Measurements from ENCODE around the gene LRP6.
"Not testable (repeated sequence)": the region's sequence is repeated elsewhere in the genome, so short reads cannot be mapped to it uniquely, and the experiment has no call there.

The LRP6 gene

DNA sequence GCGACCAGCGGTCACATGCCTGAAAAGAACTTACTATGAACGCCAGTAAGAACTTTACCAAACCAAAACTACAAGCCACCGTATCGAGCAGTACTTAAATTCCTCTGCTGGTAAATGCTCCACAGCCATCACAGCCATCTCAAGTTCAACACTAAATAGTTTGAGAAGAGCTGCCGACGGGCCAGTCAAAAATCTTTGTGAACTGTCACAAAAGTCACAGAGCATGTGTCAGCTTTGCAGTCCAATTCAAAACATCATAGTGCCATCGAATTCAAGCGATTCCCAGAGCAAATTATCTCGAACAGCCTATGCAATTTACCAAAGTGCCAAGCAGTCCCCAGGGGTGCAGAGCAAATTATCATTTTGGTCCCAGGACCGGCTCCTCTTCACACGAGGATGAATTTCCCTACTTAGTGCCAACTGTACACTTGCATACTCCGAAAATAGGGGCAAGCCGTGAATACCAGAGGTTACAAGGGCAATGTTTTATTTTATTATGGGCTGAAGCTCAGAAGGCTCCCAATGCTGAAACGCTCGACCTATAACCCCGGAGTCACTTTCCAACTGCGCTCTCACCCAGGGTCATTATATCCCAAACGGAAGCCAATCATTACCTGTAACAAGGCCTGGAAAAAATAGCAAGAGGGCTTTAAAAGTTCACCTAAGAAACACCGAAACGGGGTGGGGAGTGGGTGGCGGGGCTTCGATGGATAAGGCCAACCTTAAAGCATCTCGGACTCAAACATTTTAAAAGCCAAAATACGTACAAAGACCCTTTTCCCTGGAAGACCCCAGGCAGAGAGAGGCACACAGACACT lies 1.1 kb downstream of the LRP6 start:
- DNase-seq (ENCODE audit: low read depth) = no peak

DNA sequence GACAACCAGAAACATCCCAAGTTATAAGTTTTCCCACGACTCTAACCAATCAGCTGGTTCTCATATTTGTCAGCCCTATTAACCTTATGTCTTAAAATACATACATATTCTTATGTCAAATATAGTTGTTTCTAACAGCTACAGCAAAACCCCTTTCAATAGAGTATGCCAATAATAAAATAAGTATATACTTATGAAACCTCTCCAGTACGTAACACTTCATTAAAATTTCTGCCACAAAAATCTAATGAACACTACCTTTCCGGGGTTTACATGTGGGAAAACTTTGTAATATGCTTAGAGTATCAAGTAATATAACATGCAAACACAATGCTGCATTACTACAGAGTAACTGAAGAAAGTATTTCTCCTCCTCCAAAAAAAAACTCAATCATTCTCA lies 1.8 kb downstream of the LRP6 start:
- DNase-seq (ENCODE audit: low read depth) = no peak

DNA sequence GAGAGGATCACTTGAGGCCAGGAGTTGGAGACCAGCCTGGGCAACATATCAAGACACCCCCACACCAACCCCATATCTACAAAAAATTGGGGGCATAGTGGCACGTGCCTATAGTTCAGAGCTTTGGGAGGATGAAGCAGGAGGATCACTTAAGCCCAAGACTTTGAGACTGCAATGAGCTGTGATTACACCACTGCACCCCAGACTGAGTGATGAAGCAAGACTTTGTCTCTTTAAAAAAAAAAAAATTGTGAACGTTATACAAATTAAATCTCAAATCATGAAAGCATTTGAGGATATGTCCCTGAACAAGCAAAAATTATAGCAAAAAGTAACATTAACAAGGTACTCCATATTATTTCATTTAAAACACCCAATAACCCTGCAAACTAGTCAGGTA lies 2.9 kb downstream of the LRP6 start:
- DNase-seq (ENCODE audit: low read depth) = no peak

DNA sequence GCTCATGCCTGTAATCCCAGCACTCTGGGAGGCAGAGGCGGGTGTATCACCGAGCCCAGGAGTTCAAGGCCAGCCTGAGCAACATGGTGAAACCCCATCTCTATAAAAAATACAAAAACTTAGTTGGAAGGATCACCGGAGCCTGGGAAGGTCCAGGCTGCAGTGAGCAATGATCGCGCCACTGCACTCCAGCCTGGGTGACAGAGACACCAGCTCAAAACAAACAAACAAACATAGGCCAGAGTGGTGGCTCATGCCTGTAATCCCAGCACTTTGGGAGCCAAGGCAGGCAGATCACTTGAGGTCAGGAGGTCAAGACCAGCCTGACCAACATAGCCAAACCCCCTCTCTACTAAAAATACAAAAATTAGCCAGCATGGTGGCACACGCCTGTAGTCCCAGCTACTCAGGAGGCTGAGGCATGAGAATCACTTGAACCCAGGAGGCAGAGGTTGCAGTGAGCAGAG lies 10.5 kb downstream of the LRP6 start:
- not testable (repeated sequence) for DNase-seq (ENCODE audit: low read depth)

DNA sequence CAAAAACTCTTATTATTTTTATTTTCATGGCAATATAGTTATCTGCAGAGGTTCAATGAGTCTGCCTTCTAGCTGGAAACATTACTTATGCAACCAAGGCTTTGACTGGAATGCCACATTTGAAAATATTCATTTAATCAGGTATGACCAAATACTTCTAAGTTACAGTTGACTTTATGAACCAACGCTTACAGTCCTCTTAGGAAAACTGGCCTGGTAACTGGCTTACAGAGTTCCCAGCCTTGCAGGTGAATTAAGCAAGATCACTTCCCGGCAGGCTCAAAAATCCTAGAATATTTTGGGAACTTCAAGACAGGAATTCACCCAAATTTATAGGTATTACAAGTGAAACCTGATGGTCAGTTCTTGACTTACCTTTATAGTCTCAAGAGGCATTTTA lies 12.3 kb downstream of the LRP6 start:
- no peak for DNase-seq (ENCODE audit: low read depth)

DNA sequence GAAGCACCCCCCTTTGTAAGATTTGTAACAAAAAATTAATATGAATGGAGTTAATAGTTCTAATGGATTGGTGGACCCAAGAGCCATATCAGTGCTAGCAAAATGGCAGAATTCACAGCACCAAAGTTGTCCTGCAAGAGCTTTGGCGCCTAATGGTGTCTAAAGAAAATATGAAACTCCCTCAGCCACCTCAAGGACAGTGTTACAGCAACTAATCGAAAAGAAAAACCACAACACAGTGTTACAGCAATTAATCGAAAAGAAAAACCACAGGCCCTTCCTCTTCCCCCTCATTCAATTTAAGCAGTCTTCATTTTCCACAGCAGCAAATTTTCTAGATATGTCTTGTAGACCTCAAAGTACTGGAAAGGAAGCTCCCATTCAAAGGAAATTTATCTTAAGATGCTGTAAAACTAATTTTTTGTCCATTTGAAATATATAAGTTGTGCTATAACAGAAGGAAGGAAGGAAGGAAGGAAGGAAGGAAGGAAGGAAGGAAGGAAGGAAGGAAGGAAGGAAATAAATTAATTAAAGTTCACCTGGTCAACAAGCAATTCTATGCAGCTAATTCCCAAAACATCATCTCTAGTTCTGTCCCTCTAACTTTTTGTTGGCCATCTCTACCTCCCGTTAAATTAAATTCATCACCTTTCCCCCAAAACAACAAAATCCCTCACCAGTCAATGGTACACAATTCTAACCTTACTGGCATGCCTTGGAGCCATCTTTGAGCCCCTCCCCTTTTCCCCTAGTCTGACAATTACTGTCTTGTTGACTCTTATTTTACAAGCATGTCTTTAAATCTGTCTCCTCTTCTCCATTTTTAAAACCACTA lies 17.4 kb downstream of the LRP6 start:
- no peak for DNase-seq (ENCODE audit: low read depth)

DNA sequence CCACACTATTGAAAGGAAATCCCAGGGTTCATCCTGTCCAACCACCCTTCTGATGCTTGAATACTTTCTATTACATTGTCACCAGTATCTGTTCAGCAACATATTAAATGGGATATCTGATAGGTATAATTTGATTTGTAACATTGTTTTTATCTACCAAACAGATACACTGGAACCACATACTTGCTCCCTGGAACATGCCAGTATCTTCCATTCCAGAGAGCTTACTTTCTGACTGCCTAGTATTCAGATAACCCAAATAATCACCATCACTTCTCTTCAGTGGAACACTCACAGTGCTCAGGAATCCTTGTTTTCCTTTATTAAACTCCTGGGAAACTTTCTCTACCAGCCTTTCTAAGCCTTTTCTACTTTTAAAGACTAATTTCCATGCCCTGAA lies 19.3 kb downstream of the LRP6 start:
- no peak for DNase-seq (ENCODE audit: low read depth)

DNA sequence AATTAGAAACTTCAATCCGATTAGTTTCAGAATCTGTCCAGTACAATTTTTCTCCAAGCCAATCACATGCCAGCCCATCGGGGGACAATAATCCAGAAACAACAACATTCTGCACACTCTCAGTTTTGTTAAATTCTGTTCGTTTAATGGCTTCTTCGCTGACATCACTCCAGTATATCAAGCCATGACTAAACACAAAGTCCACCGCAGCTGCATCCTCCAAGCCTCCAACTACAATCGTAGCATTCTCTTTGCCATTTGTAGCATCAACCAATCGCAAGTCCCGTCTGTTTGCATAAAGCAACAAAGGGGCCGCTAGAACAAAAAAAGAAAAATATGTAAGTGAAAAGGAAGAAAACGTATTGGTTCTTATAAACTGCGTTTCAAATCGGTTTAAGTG lies 22.5 kb downstream of the LRP6 start:
- no peak for DNase-seq (ENCODE audit: low read depth)

DNA sequence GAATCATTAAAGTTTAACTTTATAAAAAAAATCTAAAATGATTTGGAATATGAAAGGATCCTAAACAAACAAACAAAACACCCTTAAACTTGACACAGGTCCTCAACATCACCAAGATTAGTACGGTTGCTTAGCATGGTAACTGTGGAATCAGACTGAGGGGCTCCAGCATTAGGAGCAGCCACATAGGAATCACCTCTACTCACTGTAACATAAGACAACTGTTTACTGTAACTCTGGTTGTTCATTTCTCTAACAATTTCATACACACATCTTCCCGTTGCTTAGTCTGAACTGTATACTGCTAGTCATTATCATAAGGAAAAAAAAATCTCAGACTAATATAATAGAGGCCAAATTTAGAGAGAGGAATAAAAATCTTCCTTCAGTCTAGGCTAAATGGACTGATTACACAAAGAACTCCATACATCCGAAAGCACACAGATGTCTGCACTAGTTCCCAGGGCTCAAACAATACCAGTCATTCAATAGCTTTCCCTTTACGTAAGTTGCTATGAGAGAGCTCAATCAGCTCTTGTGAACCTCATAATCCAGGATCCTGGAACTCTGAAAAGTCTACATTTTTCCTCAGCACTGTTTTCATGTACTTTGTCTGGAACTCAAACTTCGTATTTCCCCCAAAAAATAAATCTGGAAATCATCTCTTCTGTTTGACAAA lies 26.0 kb downstream of the LRP6 start:
- DNase-seq (ENCODE audit: low read depth) = no peak

DNA sequence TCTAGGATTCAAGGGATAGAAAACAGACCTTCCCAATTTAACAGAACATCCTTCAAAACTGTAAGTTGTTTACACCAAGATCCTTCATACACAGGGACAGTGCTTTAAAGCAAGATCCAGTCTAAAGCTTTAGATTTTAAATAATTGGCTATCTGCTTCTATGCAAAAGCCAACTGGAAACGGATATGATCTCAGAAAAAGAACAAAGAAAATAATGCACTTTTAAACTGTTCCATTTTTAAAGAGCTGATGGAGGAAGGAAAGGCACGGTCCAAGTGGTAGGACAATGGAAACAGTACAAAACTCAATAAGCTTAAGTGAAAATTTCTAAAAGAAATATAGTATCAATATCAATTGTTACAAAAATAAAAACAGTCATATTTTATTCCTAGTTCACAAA lies 27.7 kb downstream of the LRP6 start:
- no peak for DNase-seq (ENCODE audit: low read depth)

DNA sequence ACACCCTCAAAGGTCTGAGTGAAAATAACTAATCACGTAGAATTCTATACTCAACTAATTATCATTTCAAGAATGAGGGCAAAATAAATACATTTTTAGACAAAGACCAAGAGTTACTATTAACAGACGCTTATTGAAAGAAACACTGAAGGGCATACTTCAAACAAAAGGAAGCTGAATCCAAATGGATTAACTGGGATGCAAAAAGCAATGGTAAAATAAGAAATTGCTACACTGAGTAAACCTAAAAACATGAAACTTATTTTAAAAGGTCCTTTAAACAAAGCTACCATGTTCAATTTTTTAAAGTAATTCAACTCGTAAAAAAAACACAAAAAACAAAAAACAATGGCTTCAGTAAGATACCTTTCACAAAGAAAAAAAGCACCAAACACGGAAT lies 28.2 kb downstream of the LRP6 start:
- DNase-seq (ENCODE audit: low read depth) = no peak

DNA sequence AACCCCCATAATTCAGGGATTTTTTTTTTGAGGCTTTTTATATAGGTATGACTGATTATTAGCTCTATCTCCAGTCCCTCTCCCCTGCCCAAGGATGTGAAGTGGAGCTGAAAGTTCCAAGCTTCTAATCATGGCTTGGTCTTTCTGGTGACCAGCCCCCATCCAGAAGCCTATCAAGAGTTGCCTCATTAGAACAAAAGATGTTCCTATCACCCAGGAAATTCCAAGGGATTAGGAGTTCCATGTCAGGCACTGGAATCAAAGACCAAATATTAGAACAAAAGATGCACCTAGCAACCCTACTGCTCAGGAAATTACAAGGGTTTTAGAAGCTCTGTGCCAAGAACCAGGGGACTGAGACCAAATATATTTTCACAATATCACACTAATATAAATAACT lies 29.9 kb downstream of the LRP6 start:
- no peak for DNase-seq (ENCODE audit: low read depth)

DNA sequence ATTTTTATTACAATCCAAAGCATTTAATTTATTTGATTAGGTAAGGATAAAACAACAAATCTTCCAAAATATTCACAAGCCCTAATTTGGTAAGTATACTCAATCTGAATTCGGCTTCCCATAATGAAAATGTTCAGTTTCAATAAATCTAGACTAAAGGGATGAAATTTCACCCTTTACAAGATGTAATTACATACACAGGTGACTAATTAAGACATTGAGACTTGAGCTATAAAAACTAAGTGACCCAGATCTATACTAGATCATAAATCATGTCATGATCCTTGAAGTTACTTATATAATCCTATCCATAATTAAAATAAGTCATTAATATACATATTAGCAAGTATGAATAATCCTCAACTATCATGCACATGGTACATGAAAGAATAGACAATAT lies 36.6 kb downstream of the LRP6 start:
- no peak for DNase-seq (ENCODE audit: low read depth)

DNA sequence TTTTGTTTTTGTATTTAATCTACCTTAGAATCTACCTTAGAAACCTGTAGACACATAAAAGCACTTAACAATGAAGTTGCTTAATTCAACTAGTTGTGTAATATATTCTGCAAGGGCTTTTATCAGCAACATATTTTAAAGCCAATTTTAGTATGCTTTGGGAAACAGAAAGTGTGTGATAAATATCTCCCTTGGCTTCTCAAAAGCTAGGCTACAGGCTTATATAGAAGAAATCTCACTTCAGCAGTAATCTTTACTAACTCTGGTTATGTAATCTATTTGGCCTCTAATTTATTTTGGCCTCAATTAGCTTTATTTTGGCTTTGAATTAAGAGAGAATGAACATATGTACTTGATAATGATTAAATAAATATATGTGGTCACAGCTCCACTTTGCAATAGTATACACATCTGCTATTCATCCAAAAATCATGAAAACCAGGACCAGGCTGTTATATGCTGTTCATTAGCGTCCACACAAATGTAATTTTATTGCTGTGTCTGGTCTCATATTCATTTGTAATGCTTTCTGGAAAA lies 37.2 kb downstream of the LRP6 start:
- DNase-seq (ENCODE audit: low read depth) = no peak

DNA sequence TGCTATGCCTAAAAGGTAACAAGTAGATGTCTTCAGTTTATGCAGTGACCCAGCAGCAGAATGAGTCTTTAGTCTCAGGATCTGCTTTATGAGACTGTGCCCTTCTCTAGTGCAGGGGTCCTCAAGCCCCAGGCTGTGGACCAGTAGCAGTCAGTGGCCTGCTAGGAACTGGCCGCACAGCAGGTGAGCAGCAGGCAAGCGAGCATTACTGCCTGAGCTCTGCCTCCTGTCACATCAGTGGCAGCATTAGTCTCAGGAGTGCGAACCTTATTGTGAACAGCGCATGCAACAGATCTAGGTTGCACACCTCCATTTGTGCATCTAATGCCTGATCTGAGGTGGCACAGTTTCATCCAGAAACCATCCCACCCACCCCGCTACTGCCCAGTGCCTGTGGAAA lies 38.4 kb downstream of the LRP6 start:
- no peak for DNase-seq (ENCODE audit: low read depth)

DNA sequence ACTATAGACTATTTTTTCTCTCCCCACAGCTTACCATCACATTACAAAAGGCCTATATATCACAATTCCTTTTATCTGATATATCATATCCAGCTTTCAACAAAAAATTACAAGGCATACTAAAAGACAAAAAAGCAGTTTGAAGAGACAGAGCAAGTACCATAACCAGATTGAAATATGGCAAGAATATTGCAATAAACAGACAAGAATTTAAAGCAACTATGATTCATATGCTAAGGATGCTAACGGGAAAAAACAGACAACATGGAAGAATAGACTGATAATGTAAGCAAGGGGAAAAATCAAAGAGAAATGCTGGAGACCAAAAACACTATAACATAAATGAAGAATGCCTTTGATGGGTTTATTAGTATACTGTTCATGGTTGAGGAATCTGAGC lies 40.7 kb downstream of the LRP6 start:
- no peak for DNase-seq (ENCODE audit: low read depth)

DNA sequence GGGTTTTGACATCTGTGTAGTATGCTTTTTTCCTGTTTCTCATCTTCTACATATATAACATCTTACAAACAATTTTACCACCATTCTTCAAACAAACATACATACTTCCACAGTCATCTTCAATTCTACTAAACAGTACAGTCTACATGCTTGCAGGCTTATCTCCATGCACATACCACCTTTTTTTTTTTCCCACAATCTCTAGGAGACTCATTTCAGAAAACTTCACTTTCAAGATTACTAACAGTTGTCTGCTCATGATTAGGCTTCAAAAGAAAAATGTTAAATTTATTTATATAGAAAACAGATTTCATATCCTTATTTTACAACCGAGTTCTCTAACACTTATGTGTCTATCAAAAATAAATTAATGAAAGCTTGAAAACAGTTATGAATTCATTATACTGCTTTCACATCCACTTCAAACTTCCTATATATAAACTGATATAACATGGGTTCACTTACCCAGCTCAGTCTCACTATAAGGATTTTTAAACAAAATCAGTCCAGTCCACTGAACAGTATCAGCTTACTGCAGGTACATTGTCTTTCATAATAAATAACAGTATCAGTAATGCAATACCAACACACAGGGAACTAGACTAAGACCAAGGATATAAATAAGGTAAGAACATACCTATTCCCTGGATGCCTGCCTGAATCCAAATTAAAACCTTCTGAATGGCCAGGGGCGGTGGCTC lies 42.5 kb downstream of the LRP6 start:
- no peak for DNase-seq (ENCODE audit: low read depth)

DNA sequence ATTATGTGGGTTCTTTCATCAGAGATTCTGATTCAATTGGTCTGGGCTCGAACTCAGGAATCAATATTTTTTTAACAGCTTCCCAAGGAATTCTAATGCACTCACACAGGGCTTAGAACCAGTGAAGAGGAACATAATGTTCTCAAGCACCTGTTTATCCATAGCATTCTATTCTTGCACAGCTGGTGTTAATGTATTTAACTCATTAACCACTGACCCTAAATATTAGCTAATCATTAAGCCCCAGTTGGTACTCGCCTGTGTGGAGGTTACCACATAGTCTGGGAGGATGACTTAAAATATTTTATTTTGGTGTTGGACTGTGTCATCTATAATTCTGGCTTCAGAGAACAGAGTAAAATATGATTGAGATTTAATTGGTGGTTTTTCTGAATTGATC lies 45.3 kb downstream of the LRP6 start:
- no peak for DNase-seq (ENCODE audit: low read depth)

DNA sequence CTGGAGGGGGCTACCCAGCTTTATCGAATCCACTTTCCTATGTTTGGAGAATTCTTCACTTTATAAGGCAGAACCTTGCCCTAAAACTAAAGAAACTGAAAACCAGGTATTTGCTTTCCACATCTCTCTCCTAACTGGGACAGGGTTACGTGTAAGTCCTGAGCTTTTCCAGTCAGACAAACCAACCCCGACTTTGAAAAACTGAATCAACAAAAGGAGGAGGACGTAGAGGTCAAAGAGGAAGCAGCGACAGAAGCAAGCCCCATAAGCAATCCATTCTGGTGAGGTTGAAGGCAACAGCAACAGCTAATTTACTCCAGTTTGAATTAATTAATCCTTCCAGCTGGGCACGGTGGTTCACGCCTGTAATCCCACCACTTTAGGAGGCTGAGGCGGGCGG lies 47.2 kb downstream of the LRP6 start:
- no peak for DNase-seq (ENCODE audit: low read depth)

DNA sequence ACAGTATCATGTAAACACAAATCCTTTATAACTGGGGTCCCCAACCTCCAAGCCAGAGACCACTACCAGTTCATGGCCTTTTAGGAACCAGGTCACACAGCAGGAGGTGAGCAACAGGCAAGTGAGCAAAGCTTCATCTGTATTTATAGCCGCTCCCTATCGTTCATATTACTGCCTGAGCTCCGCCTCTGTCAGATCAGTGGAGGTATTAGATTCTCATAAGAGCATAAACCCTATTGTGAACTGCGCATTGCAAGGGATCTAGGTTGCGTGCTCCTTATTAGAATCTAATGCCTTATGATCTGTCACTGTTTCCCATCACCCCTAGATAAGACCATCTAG lies 49.9 kb downstream of the LRP6 start:
- DNase-seq (ENCODE audit: low read depth) = no peak

DNA sequence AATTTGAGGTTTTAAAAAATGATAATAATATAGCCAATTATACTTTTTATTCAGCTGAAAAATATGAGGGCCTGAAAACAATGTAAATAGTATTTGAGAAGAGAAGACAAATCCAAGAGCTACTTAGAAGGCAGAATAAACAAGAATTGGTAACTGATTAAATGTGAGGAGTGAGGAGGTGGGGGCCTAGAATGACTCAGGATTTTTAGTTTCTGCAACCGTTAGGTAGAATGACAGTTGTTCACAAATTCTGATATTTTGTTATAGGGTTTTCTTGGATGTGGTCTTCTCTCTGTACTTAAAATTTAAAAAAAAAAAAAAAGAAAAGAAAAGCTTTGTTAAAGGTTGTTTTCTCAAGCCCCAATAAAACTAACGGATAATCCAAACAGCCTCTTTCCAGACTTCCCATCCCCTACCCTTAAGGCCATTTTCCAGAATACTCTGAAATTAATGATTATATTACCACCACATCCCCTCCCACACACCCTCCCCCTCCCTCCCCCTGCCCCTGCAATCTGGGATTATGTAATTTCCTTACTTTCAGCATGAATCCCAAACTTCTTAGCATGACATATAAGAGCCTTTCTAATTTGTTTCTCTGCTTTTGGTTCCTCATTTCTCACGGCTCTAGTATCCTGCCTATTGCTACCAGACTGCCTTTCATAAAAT lies 50.4 kb downstream of the LRP6 start:
- DNase-seq (ENCODE audit: low read depth) = no peak
